GM12878 (cell line): ENCODE measurements around the gene SVIL. TPM values are rescaled to one million over a fixed set of nuclear protein-coding genes. Genes with fewer than 3 reads are reported as not detected.

Experiments
- ATAC-seq: fragments of 200-7000 bp; cut with Tn5 transposase; 3 replicates; pipeline ENCODE4 v1.9.1; 2020; ENCODE audit warnings: mild to moderate bottlenecking, moderate library complexity
- BruUV-seq: library from RNA; stranded (reverse); fragments of 400-500 nt; replicated peaks from 2 replicates; lab custom pipeline; 2021; lab: Mats Ljungman, UMichigan
- CTCF ChIA-PET: fragments of 300-600 bp; sonication (Branson Sonifier 250); formaldehyde crosslinking; extraction: SDS; loops from one replicate; lab custom pipeline; 2021; ENCODE audit warnings: inconsistent platforms; lab: Yijun Ruan, JAX
- POLR2A ChIA-PET: fragments of 350-600 bp; formaldehyde crosslinking; extraction: SDS; loops from one replicate; lab custom pipeline; 2021; ENCODE audit warnings: inconsistent platforms; lab: Charles Lee
- RAD21 ChIA-PET: fragments of 300-600 bp; sonication (Branson Sonifier 250); formaldehyde crosslinking; loops from one replicate; lab custom pipeline; 2023; ENCODE audit warnings: antibody characterized with exemption; ENCODE audit not compliant: unreplicated experiment; lab: Charles Lee
- SMC1A ChIA-PET: fragments of 300-600 bp; sonication (Branson Sonifier 250); formaldehyde crosslinking; loops from one replicate; lab custom pipeline; 2023; ENCODE audit not compliant: unreplicated experiment, uncharacterized antibody; lab: Charles Lee
- DNase-seq: peaks from one replicate; pipeline ENCODE4 v3.0.0-alpha.2; 2011; ENCODE audit warnings: low read depth, low spot score
- FAIRE-seq: peaks from 3 replicates; lab custom pipeline; 2011; peaks lifted over from hg19 to GRCh38; lab: Jason Lieb, UNC
- H2AFZ ChIP-seq: 2 replicates; pipeline ENCODE4 v1.6.0; 2011; ENCODE audit warnings: low read depth, low read length, control low read depth; ENCODE audit not compliant: control insufficient read depth
- H3K27ac ChIP-seq: 2 replicates; pipeline ENCODE4 v1.5.1; 2011; ENCODE audit warnings: control low read depth; ENCODE audit not compliant: control insufficient read depth, insufficient read depth
- H3K27me3 ChIP-seq, 2 experiments: replicated peaks in 1 of 2; 2 replicates each; pipeline versions ENCODE4 v1.6.0 to v1.6.1; 2011; ENCODE audit warnings: low read length in 1 of 2; ENCODE audit not compliant: control insufficient read depth in 2 of 2, insufficient read depth in 2 of 2
- H3K36me3 ChIP-seq, 2 experiments: 2 replicates each; pipeline ENCODE4 v1.5.1; 2011; ENCODE audit warnings: low read length in 1 of 2; ENCODE audit not compliant: control insufficient read depth in 2 of 2, insufficient read depth in 2 of 2
- H3K4me1 ChIP-seq: 2 replicates; pipeline ENCODE4 v1.6.1; 2011; ENCODE audit warnings: mild to moderate bottlenecking, low read length, moderate library complexity, mixed read lengths; ENCODE audit not compliant: control insufficient read depth, insufficient read depth
- H3K4me2 ChIP-seq: 2 replicates; pipeline ENCODE4 v1.6.0; 2011; ENCODE audit warnings: control low read depth; ENCODE audit not compliant: control insufficient read depth, insufficient read depth
- H3K4me3 ChIP-seq: fragments of 200-600 bp; sonication (generic); 2 replicates; pipeline ENCODE4 v1.5.1; 2016
- H3K79me2 ChIP-seq: 2 replicates; pipeline ENCODE4 v1.6.0; 2011; ENCODE audit warnings: low read length; ENCODE audit not compliant: control insufficient read depth, insufficient read depth
- H3K9ac ChIP-seq: 2 replicates; pipeline ENCODE4 v1.8.0; 2011; ENCODE audit warnings: low read length, control low read depth, mixed read lengths; ENCODE audit not compliant: control insufficient read depth, insufficient read depth
- H3K9me3 ChIP-seq: replicated peaks from 3 replicates; pipeline ENCODE4 v1.5.1; 2011; ENCODE audit warnings: mild to moderate bottlenecking, low read length; ENCODE audit not compliant: control insufficient read depth, insufficient read depth
- H4K20me1 ChIP-seq: 2 replicates; pipeline ENCODE4 v1.6.0; 2011; ENCODE audit not compliant: control insufficient read depth, insufficient read depth
- BACH1 ChIP-seq: fragments of 450-650 bp; IDR thresholded peaks from 2 replicates; pipeline ENCODE4 v1.6.1; 2017; ENCODE audit warnings: mild to moderate bottlenecking, borderline replicate concordance
- BHLHE40 ChIP-seq, 2 experiments: fragments of 450-650 bp in 1 of 2; IDR thresholded peaks; 2 replicates each; pipeline ENCODE4 v1.6.1; 2011 to 2017; ENCODE audit warnings: low read depth in 2 of 2, borderline replicate concordance in 1 of 2, improper control_type of control experiment in 1 of 2, low read length in 1 of 2, mild to moderate bottlenecking in 1 of 2
- FOXM1 ChIP-seq: IDR thresholded peaks from 2 replicates; pipeline ENCODE4 v1.6.1; 2012; ENCODE audit warnings: low read depth, mild to moderate bottlenecking, inconsistent platforms, low read length, moderate library complexity
- HCFC1 ChIP-seq: fragments of 150-350 bp; IDR thresholded peaks from 2 replicates; pipeline ENCODE4 v1.6.1; 2014; ENCODE audit warnings: low read length
- KAT2A ChIP-seq: conservative IDR thresholded peaks from 2 replicates; pipeline ENCODE4 v1.6.1; 2011; ENCODE audit warnings: low read depth, low read length; ENCODE audit not compliant: control insufficient read depth
- PAX8 ChIP-seq: fragments of 450-650 bp; IDR thresholded peaks from 2 replicates; pipeline ENCODE4 v1.6.1; 2017; ENCODE audit warnings: mild to moderate bottlenecking, moderate library complexity
- SIN3A ChIP-seq: IDR thresholded peaks from 2 replicates; pipeline ENCODE4 v1.6.1; 2012; ENCODE audit warnings: low read depth, low read length, improper control_type of control experiment
- SRF ChIP-seq, 2 experiments: IDR thresholded peaks; 2 replicates each; pipeline ENCODE4 v1.6.1; 2011; ENCODE audit warnings: low read depth in 2 of 2, low read length in 2 of 2, mild to moderate bottlenecking in 1 of 2, moderate library complexity in 1 of 2
- SUPT20H ChIP-seq: IDR thresholded peaks from 2 replicates; pipeline ENCODE4 v1.6.1; 2011; ENCODE audit warnings: low read depth, mild to moderate bottlenecking, low read length, moderate library complexity, borderline replicate concordance; ENCODE audit not compliant: control insufficient read depth
- SUZ12 ChIP-seq: fragments of 200-600 bp; sonication (generic); IDR thresholded peaks from one replicate; pipeline ENCODE4 v1.6.1; 2018; ENCODE audit warnings: antibody characterized with exemption, mild to moderate bottlenecking; ENCODE audit not compliant: unreplicated experiment
- TCF3 ChIP-seq: IDR thresholded peaks from 2 replicates; pipeline ENCODE4 v1.6.1; 2012; ENCODE audit warnings: low read depth, mild to moderate bottlenecking, low read length, borderline replicate concordance; ENCODE audit not compliant: insufficient read depth
- TCF7 ChIP-seq: IDR thresholded peaks from 2 replicates; pipeline ENCODE4 v1.6.1; 2014; ENCODE audit warnings: antibody characterized with exemption, borderline replicate concordance
- WRNIP1 ChIP-seq: IDR thresholded peaks from 2 replicates; pipeline ENCODE4 v1.6.1; 2011; ENCODE audit warnings: low read depth, low read length, improper control_type of control experiment, borderline replicate concordance
- ZNF217 ChIP-seq: fragments of 450-650 bp; IDR thresholded peaks from 2 replicates; pipeline ENCODE4 v1.6.1; 2017; ENCODE audit warnings: antibody characterized with exemption, mild to moderate bottlenecking
- WGBS: methylation state at CpG from one replicate; pipeline ENCODE4 v1.1.6; 2016; ENCODE audit warnings: low lambda C conversion rate; ENCODE audit not compliant: insufficient replicate concordance, insufficient coverage; ENCODE audit errors: missing lambda C conversion rate; 5-methylcytosine and 5-hydroxymethylcytosine counted together
- in situ Hi-C: fragments of 300-500 bp; cut with MboI; formaldehyde crosslinking; loops from 9 replicates; pipeline ENCODE4 v1.14.3; 2018; ENCODE audit warnings: mixed read lengths
- intact Hi-C: fragments of 100-400 bp; cut with micrococcal nuclease; formaldehyde crosslinking; loops from one replicate; pipeline ENCODE4 v1.14.2; 2022; ENCODE audit not compliant: unreplicated experiment
- polyA plus RNA-seq, 11 experiments: library from polyadenylated mRNA; depleted of rRNA in 4 of 11; unstranded in 6 of 11; stranded (reverse) in 5 of 11; fragments of >200 nt; fragmentation: Nextera tagmentation in 4 of 11; fragmentation: Illumina TruSeq in 1 of 11; extraction: Ambion mirVana in 4 of 11; extraction: Trizol in 1 of 11; gene quantifications; 1 replicate in 1 of 11; 2 replicates in 10 of 11; pipeline versions ENCODE4 v1.2.1 to v1.2.3, GENCODE V29; 2011 to 2016; ENCODE audit warnings: inconsistent platforms in 2 of 11, missing spikeins in 2 of 11, low read depth in 1 of 11
- total RNA-seq, 4 experiments: library from RNA; depleted of rRNA in 3 of 4; stranded (reverse); fragments of >200 nt in 3 of 4; fragmentation: Illumina TruSeq in 1 of 4; extraction: Trizol in 1 of 4; gene quantifications; 2 replicates each; pipeline versions ENCODE4 v1.2.1 to v1.2.3, GENCODE V29; 2013 to 2021
- TF ChIP-seq, protein P1 (sequence below): IDR thresholded peaks from 2 replicates; pipeline ENCODE4 v1.6.1; 2011; ENCODE audit warnings: mild to moderate bottlenecking, low read depth, low read length, moderate library complexity; ENCODE audit not compliant: insufficient replicate concordance
- TF ChIP-seq, protein P2 (sequence below): fragments of 450-650 bp; IDR thresholded peaks from 2 replicates; pipeline ENCODE4 v1.6.1; 2016; ENCODE audit warnings: mild to moderate bottlenecking
- TF ChIP-seq, protein P3 (sequence below): fragments of 450-650 bp; IDR thresholded peaks from 2 replicates; pipeline ENCODE4 v1.6.1; 2017; ENCODE audit warnings: low read depth, mild to moderate bottlenecking, moderate library complexity
- TF ChIP-seq, protein P4 (sequence below): fragments of 450-650 bp; IDR thresholded peaks from 2 replicates; pipeline ENCODE4 v1.6.1; 2016; ENCODE audit warnings: mild to moderate bottlenecking

The SVIL gene
- total and polyA plus RNA-seq, 10 of the 15 experiments (the other 5 are each of a cell fraction or from before 2014, with no cell fraction given) = 0.22 to 1.9 (median 0.87) TPM

DNA sequence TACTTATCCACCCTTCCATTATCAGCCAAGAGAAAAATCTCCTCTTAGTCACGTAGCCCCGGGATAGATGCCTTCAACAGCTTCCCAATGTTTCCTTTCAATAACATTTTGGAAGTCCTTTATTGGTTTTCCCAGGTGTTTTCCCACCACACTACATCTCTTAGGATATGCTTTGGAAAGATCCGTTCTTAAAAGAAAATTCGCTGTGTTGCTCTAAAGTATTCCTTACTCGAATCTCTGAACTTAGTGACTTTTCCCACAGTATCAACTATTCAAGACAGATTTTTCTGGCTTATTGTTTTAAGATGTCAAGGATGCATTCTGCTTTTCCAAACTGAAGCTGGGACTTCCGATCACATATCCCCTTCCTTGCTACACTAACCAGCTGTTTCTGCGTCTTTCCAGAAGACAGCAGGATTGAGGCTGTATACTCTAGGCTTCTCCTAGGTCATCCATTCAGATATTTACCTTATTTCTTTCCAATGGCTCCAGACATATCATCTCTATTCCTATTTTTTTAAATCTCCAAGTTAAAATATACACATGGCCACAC is 36.5 kb upstream of the SVIL start:
- Histone ChIP-seq H3K9me3 (no peaks in the 10 kb centered on the region; the same call in 2 of the 3 replicates), H3K4me2 (no peak overlapping the region), H3K36me3 (no peaks in the 10 kb centered on the region), H3K79me2 (no peaks in the 10 kb centered on the region), H3K4me1 (no peaks in the 10 kb centered on the region), H3K9ac (no peak overlapping the region), H3K27me3 (no peaks in the 10 kb centered on the region), H2AFZ (no peak overlapping the region), H3K4me3 (no peak overlapping the region), H4K20me1 (no peaks in the 10 kb centered on the region), H3K27ac (no peak overlapping the region)
- ChIA-PET POLR2A (no interaction called here), CTCF (interaction anchor here (1.4 kb wide), 1 partner anchor 22 kb away, joined by 3 read pairs; no protein-coding TSS in a partner anchor), RAD21 (interaction anchor here (0.7 kb wide), 1 partner anchor 11 kb away, joined by 3 read pairs; no protein-coding TSS in a partner anchor), SMC1A (no interaction called here)
- intact Hi-C loops = no loop called here
- WGBS = 52% methylated on average over 7 of the region's 7 CpGs
- TF ChIP-seq KAT2A (no peak), SUZ12 (no peak), ZNF217 (no peak), TCF3 (no peak), HCFC1 (no peak), SUPT20H (no peak), FOXM1 (no peak), BACH1 (no peak), SIN3A (no peak), TCF7 (no peak), BHLHE40 (IDR thresholded peaks at IDR 0.05; ENCODE audit: borderline replicate concordance in 1 of 2, low read depth in 2 of 2, low read length in 1 of 2) (no peak), SRF (IDR thresholded peaks at IDR 0.05; ENCODE audit: low read depth in 2 of 2, low read length in 2 of 2) (no peak), PAX8 (no peak), WRNIP1 (no peak)
- TF ChIP-seq, protein P1, sequence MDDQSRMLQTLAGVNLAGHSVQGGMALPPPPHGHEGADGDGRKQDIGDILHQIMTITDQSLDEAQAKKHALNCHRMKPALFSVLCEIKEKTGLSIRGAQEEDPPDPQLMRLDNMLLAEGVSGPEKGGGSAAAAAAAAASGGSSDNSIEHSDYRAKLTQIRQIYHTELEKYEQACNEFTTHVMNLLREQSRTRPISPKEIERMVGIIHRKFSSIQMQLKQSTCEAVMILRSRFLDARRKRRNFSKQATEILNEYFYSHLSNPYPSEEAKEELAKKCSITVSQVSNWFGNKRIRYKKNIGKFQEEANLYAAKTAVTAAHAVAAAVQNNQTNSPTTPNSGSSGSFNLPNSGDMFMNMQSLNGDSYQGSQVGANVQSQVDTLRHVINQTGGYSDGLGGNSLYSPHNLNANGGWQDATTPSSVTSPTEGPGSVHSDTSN = no peak
- TF ChIP-seq, protein P2, sequence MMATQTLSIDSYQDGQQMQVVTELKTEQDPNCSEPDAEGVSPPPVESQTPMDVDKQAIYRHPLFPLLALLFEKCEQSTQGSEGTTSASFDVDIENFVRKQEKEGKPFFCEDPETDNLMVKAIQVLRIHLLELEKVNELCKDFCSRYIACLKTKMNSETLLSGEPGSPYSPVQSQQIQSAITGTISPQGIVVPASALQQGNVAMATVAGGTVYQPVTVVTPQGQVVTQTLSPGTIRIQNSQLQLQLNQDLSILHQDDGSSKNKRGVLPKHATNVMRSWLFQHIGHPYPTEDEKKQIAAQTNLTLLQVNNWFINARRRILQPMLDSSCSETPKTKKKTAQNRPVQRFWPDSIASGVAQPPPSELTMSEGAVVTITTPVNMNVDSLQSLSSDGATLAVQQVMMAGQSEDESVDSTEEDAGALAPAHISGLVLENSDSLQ = no peak
- TF ChIP-seq, protein P3, sequence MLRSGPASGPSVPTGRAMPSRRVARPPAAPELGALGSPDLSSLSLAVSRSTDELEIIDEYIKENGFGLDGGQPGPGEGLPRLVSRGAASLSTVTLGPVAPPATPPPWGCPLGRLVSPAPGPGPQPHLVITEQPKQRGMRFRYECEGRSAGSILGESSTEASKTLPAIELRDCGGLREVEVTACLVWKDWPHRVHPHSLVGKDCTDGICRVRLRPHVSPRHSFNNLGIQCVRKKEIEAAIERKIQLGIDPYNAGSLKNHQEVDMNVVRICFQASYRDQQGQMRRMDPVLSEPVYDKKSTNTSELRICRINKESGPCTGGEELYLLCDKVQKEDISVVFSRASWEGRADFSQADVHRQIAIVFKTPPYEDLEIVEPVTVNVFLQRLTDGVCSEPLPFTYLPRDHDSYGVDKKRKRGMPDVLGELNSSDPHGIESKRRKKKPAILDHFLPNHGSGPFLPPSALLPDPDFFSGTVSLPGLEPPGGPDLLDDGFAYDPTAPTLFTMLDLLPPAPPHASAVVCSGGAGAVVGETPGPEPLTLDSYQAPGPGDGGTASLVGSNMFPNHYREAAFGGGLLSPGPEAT = no peak
- TF ChIP-seq, protein P4, sequence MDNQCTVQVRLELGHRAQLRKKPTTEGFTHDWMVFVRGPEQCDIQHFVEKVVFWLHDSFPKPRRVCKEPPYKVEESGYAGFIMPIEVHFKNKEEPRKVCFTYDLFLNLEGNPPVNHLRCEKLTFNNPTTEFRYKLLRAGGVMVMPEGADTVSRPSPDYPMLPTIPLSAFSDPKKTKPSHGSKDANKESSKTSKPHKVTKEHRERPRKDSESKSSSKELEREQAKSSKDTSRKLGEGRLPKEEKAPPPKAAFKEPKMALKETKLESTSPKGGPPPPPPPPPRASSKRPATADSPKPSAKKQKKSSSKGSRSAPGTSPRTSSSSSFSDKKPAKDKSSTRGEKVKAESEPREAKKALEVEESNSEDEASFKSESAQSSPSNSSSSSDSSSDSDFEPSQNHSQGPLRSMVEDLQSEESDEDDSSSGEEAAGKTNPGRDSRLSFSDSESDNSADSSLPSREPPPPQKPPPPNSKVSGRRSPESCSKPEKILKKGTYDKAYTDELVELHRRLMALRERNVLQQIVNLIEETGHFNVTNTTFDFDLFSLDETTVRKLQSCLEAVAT = no peak
- ATAC-seq (no peak), DNase-seq (no peak), FAIRE-seq (no peak)
- in situ Hi-C loops = no loop called here
- no TSS peak for BruUV-seq
